ENCODE results near the gene TXK.

DNA sequence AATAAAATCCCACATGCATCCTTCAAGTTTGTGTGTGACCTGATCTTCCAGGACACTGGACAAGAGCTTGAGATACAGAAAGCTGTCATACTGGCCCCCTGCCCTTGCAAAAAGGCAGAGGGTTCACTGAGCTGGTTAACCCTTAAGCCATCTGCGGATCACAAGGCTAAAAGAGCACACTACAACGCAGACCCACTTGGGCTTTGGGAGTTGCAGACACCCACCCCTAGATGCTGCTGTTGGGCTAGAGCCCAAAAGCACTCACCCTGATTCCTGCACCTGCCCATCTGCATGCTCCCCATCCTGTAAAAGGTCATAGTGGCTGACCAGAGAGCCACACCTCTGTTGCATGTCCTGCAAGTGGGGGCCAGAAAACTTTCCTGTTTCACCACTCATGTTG is 51.1 kb downstream of the TXK start:
- TF ChIP-seq CTCF (IDR thresholded peaks at IDR 0.05), result no peak
- TF ChIP-seq POLR2AphosphoS5 (IDR thresholded peaks at IDR 0.05), result no peak
